SH-SY5Y (cell line): ENCODE results near the gene PRKCH.

ENCODE experiments used
- GATA2 ChIP-seq: IDR thresholded peaks from 2 replicates; pipeline ENCODE4 v1.6.1; 2011; ENCODE audit warnings: mild to moderate bottlenecking, low read depth, low read length
- GATA3 ChIP-seq: IDR thresholded peaks from 2 replicates; pipeline ENCODE4 v1.6.1; 2011; ENCODE audit warnings: low read depth, mild to moderate bottlenecking, low read length, moderate library complexity

Gene PRKCH

GRCh38 chr14:61323970-61324369, 2.6 kb downstream of the PRKCH start:
- no peak for TF ChIP-seq GATA3
- no peak for TF ChIP-seq GATA2

- no peak for TF ChIP-seq GATA2
- no peak for TF ChIP-seq GATA3
These were observed 3.8 kb downstream of the PRKCH start for GRCh38 chr14:61325166-61325565.

- TF ChIP-seq GATA3 = no peak
- no peak for TF ChIP-seq GATA2
These were observed 4.8 kb downstream of the PRKCH start for GRCh38 chr14:61326146-61326545.

- TF ChIP-seq GATA3 = no peak
- no peak for TF ChIP-seq GATA2
These were observed 5.5 kb downstream of the PRKCH start for GRCh38 chr14:61326847-61327246.

- TF ChIP-seq GATA2 (no peak), GATA3 (no peak)
These were observed 7.4 kb downstream of the PRKCH start for GRCh38 chr14:61328626-61329262.

GRCh38 chr14:61329478-61330051, 8.2 kb downstream of the PRKCH start:
- no peak for TF ChIP-seq GATA3
- no peak for TF ChIP-seq GATA2

GRCh38 chr14:61330511-61330910, 9.1 kb downstream of the PRKCH start:
- TF ChIP-seq GATA3 (no peak), GATA2 (no peak)

GRCh38 chr14:61331992-61332657, 10.7 kb downstream of the PRKCH start:
- TF ChIP-seq GATA3 = no peak
- TF ChIP-seq GATA2 = no peak

- TF ChIP-seq GATA3 = no peak
- no peak for TF ChIP-seq GATA2
These were observed 11.3 kb downstream of the PRKCH start for GRCh38 chr14:61332658-61333029.

- TF ChIP-seq GATA2 (no peak), GATA3 (no peak)
These were observed 11.7 kb downstream of the PRKCH start for GRCh38 chr14:61333087-61333486.

GRCh38 chr14:61334197-61334701, 12.9 kb downstream of the PRKCH start:
- no peak for TF ChIP-seq GATA2
- no peak for TF ChIP-seq GATA3

GRCh38 chr14:61335049-61335448, 13.7 kb downstream of the PRKCH start:
- TF ChIP-seq GATA2 = no peak
- no peak for TF ChIP-seq GATA3

- TF ChIP-seq GATA3 = no peak
- TF ChIP-seq GATA2 = no peak
These were observed 14.4 kb downstream of the PRKCH start for GRCh38 chr14:61335671-61336275.

GRCh38 chr14:61337893-61338292, 16.5 kb downstream of the PRKCH start:
- TF ChIP-seq GATA2 (no peak), GATA3 (no peak)
